CD4-positive, alpha-beta T cell treated with Interleukin-1 beta for 1 hour (primary cell): Measurements from ENCODE around the gene GABRA4.
A peak's percentile ranks its signal among the peaks of the same experiment; 100 is the strongest.

Source experiments
- DNase-seq, 2 donors: peaks; one replicate each; pipeline ENCODE4 v3.0.0-alpha.2; 2020 to 2022

The GABRA4 gene

GRCh38 chr4:46977245-46977644 lies 16.1 kb downstream of the GABRA4 start:
- DNase-seq = no peak

GRCh38 chr4:46975812-46976553 lies 17.4 kb downstream of the GABRA4 start:
- no peak for DNase-seq

DNA sequence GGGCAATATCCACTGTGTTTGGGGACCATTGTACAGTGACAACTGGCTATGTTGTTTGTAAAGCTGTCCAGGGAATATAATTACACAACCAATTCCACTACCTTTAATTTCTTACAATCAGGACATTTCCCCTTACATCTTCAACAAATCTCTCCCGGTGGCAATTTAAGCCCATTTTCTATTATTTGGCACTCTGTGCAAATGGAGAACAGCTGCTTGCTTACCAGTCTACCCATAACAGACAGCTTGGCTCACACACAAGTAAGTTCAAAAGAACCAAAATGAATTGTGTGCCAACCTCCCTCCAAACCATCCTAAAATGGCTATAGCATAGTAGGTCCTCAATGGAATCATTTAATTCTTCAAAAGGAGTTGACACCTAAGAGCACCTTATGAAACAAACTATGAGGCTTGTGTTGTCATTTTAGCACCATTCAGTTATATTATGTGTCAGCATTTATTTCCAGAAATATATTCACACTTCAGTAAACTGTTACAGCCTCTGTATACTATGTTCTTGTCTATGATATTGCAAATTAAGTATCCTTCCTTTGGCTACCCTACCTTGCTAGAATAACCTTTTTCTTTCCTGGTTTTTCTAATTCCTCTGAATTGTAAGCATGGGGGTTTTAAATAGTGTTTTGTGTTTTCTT lies 18.4 kb downstream of the GABRA4 start:
- DNase-seq = no peak

- DNase-seq = no peak
Measured at GRCh38 chr4:46968847-46969246, 24.5 kb downstream of the GABRA4 start.

DNA sequence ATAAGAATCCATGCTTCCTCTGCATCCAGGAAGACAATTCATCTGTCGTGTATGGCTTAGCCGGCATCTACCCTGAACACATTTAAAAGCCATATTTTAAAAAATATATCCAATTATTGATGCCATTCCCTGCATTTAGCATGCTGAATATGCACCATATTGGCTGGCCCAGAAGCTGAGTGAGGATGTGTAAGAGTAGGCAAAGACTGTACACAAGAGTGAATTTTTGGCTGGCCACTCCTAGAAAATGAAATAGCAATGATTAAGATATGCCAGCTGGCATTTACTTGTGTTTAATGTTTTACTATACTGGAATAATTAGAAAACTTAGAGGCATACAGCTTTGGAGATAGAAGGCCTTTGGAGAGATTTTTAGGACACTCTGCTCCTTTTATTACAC lies 25.8 kb downstream of the GABRA4 start:
- no peak for DNase-seq

DNA sequence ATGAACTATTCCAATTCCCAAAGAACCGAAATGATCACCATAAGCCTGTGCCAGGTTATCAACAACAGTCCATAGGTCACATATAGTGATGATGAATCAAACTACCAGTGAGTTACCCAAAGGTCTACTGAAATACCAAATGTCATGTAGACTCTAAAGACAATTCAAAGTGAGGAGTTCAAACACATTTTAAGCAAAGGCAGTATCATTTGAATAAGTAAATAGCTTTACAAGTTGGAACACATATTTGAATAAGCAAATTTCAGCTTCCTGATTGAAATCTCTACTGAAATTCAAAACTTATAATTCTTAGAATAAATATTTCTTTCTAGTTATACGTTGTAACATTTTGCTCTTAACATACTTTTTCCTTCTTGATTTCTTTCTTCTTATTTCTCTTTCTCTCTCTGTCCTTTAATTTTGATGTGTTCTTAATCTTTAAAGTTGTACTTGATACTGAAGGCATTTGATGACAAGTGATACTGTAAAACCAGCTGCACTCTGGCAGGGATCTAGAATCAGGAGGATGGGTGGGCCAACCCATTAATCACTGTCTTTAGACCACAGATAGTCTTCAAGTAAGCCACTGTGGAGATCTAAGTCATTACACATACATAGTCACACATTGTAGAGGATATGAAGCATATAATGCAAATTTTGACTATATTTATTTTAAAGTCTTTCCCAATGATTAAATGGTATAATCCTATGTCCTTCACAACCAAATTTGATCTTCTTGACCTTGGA lies 34.5 kb downstream of the GABRA4 start:
- DNase-seq = no peak

DNA sequence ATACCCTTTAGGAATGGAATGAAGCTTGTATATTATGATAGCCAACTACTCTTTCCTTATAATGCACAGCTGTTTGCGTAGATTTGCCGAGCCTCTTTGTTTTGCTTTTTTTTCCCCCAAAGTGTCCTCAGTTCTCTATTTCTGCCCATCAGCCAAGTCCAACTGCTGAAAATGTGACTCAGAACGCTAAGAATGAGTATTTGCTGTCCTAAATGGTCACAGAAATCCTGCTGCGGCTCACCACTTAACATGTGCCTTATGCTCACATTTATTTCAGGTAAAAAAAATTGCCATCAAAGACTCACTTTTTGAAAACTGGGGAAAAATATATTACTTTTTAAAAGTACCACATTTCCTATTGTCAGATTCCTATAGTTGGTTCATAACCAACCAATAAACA lies 36.9 kb downstream of the GABRA4 start:
- no peak for DNase-seq

DNA sequence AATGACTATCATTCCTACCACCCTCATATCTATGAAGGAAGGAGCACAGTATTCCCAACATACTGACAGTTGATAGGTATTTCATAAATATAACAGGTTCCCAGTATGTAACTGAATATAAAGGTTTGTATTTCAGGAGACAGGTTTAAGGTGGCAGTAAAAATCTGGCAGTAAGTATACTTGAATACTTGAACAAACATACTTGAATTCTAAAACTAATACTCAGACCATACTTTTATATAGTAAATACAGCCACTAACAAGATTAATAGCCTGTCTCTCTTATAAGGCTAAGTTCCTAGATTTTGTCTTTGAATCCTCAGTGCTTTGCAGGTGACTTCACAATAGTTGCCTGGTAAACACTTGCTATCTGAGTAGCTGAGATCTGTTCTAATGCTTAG lies 37.8 kb downstream of the GABRA4 start:
- DNase-seq = no peak

GRCh38 chr4:46954643-46955042 lies 38.7 kb downstream of the GABRA4 start:
- no peak for DNase-seq

GRCh38 chr4:46953564-46953963 lies 39.8 kb downstream of the GABRA4 start:
- DNase-seq = no peak

DNA sequence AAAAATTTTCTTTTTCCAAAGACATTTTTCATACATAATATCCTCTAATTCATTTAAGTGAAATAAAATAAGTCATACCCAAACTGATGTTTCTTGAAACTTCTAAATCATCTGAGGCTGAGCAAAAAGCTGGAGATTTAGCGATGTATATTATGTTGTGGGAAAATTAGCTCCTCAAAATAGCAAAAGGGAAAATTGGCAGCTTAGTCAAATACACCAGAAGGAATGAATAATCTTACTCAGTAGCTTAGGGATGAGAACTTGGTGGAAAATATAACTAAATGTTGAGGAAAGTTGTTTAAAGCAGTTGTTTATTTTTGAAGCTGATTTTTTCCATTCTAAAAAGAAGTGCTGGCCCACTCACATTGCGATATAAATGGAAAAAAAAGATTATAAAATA lies 40.9 kb downstream of the GABRA4 start:
- DNase-seq = no peak

- no peak for DNase-seq
Measured at GRCh38 chr4:46950826-46951225, 42.6 kb downstream of the GABRA4 start.

GRCh38 chr4:46949822-46950221 lies 43.6 kb downstream of the GABRA4 start:
- no peak for DNase-seq

- DNase-seq = no peak
Measured at GRCh38 chr4:46947541-46947940, 45.8 kb downstream of the GABRA4 start.

DNA sequence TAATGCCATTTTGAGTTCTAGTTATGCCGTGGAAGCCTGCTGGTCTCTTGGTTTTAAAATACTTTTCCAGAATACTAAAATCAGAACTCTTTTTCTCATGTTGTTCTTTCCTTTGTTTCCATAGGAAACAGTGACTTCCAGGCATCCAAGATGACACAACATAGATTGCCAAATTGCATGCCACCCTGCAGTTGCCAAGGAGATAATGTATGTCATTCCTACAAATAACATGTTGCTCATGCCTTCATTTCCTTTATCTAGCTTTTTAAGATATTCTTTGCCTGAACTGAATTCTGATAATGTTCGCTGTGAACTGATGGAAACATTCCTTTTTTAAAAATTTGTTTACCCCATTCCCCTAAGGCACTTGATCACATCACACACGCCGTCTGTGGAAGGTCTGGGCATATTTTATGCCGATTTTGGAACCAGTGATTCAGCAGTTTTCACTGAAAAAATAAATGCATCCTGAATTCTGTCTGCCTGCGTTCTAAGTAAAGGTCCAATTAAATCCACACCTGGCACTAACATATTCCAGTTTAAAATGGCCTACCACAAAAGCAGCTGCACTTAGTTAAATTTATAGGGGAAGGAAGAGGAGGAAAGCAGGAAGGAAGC lies 46.4 kb downstream of the GABRA4 start:
- DNase-seq = no peak

DNA sequence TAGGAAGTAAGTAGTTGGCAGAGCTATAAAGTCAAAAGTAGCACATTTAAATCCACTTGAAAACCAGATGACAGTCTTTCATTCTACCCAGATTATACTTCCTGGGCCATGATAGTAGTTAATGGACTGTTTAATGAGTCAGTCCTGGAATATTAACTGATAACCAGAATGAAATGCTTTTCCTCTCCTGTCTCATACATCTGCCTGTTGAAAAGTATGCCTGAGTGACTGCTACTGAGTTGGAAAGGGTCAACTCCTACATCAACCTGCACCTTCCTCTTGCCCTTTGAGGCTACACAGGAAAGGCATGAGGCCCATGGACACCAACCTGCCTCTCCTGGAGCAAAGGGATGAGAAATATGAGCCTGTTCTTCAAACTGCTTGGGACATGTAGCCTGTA lies 48.3 kb downstream of the GABRA4 start:
- no peak for DNase-seq

DNA sequence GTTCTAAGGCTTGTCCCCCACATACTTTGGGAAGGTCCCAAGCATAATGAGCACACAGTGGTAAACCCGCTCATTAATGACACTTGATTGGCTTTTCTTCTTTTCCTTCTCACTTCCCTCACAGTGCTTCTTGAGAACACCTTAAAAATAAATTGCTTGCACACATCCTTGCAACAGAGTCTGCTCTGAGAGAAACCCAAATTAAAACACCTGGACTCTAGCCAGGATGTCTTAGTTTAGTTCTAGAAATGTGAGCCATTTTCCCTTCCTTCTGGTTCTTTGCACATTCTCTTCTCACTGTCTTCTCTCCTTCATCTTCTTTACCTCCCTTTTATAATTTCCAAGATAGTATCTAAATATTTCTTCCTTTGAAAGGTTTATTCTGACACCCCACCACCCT lies 49.0 kb downstream of the GABRA4 start:
- no peak for DNase-seq

DNA sequence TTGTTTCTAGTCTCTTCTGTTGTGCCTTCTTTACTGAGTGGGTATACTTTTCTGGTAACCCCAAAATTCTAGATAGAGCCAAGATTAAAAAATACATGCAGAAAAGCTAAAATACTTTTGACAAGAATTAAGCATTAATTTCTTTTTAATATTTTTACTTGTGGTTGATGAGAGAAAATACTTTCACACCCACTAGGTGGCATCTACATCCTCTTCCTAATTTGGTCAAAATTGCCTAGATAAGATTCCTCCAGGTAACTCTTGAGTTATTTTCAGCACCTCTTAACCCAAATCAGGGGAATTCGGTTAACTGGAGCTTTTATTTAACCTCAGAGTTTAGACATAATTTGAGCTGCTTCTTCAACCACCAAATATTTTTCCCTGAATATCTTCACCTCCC lies 55.9 kb downstream of the GABRA4 start:
- DNase-seq = no peak

- DNase-seq = no peak
Measured at GRCh38 chr4:46934726-46935125, 58.7 kb downstream of the GABRA4 start.

DNA sequence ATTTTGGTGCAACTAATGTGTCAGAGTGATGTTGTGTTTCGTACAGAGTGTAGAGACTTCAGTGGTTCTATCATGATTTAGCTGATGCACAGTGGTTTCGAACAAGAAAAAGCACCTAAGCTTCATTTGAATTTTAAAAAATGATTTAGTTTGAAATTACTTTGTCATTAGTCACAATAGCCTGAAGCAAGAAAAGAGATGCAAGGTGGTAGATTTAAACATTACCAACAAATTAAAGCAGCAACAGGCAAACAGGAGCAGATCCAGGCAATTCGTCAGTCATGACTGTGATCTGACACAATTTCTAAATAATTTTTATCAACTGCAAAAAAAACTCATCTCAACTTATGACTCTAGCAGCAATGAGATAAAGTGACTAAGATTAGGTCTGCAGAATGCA lies 59.7 kb downstream of the GABRA4 start:
- DNase-seq = no peak

GRCh38 chr4:46931981-46932380 lies 61.4 kb downstream of the GABRA4 start:
- peak; percentile 10 to 27 for DNase-seq

DNA sequence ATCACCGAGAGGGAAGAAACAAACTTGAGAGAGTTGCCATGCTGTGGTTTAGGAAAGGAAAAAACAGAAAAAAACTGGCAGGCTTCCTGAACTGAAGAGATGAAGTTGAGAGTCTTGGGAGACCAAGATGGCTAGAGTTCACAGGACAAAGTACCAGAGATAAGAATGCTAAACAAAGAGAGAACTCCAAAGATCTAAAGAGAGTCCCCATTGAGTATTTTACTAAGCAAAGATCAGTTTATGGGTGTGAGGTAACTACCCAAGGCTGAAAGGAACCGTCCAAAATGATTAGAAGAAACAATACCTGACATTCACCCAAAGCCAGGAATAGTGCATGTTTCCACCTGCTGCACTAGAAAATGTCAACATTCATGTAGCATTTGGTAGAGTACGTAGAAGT lies 62.5 kb downstream of the GABRA4 start:
- DNase-seq = no peak

DNA sequence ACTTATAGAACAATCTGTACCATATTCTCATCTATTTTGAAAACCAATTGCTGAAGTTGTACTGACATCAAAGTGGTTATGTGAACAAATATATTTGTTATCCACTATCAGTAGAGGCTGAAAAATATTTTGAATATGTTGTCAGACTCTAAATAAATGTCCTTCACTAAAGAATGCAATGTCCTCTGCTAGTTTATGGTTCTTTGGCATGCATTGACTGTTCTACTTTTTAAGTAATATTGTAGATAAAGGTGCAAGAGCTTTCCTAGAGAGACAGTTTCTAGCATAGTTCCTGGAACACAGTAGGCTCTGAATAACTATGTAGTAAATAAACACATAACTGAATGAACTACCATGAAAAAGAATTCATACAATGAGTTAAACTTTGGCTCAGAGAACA lies 66.2 kb downstream of the GABRA4 start:
- no peak for DNase-seq
